ACC112 (cell line): ENCODE data around the gene TNS2.
"Not testable (repeated sequence)": the region's sequence is repeated elsewhere in the genome, so short reads cannot be mapped to it uniquely, and the experiment has no call there.

Experiments
- H2AFZ ChIP-seq: fragments of 200-600 bp; sonication (generic); one replicate; pipeline ENCODE4 v1.6.0; 2017; ENCODE audit warnings: antibody characterized with exemption, low read length; ENCODE audit not compliant: unreplicated experiment
- H3K27ac ChIP-seq: fragments of 200-600 bp; sonication (generic); 2 replicates; pipeline ENCODE4 v1.5.1; 2014; ENCODE audit warnings: low read depth, mild to moderate bottlenecking, antibody characterized with exemption, low read length, moderate library complexity
- H3K27me3 ChIP-seq: fragments of 200-600 bp; sonication (generic); 2 replicates; pipeline ENCODE4 v1.6.1; 2014; ENCODE audit warnings: mild to moderate bottlenecking, antibody characterized with exemption, low read length, moderate library complexity, mixed read lengths; ENCODE audit not compliant: insufficient read depth
- H3K36me3 ChIP-seq: fragments of 200-600 bp; sonication (generic); 2 replicates; pipeline ENCODE4 v1.6.1; 2016; ENCODE audit warnings: mild to moderate bottlenecking, antibody characterized with exemption, low read length, moderate library complexity, mixed read lengths; ENCODE audit not compliant: insufficient read depth
- H3K4me1 ChIP-seq: fragments of 200-600 bp; sonication (generic); one replicate; pipeline ENCODE4 v1.6.1; 2016; ENCODE audit warnings: low read length, mixed read lengths; ENCODE audit not compliant: insufficient read depth, unreplicated experiment, control insufficient read depth
- H3K4me3 ChIP-seq: fragments of 200-600 bp; sonication (generic); 2 replicates; pipeline ENCODE4 v1.5.1; 2014; ENCODE audit warnings: mild to moderate bottlenecking, low read depth, low read length
- H3K79me2 ChIP-seq: fragments of 200-600 bp; sonication (generic); one replicate; pipeline ENCODE4 v1.6.0; 2016; ENCODE audit warnings: low read length; ENCODE audit not compliant: control insufficient read depth, unreplicated experiment, insufficient read depth

The TNS2 gene

DNA sequence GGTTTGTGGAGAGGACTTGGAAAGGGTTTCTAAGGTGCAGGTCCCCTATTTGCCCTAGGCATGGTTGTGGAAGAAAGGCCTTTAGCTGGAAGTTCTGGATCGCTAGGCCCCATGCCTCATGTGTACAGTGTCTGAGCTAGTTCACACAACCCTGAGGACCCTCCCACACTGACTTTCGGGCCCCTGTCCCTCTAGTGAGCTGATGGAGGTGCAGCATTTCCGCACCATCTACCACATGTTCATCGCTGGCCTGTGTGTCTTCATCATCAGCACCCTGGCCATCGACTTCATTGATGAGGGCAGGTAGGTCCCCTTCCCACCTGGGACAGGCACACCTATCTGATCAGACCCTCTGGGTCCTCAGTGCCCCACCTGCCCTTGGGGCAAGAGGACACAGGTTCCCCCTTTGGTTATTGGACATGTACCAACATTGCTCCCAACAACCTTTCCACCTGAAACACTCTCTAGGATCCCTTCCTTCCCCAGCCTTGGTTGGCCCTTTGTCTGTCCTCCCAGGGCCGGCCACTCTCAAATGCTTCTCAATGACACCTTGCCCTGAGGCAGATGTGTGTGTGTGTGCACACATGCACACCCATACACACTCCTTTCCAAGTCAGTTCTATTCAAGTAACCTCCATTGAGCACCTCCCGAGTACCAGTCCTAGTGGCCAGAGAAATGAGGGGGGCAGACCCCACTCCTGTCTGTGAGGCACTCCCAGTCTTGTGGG, 56.0 kb downstream of the TNS2 start:
- no peaks in the 10 kb centered on the region for H3K27me3 ChIP-seq
- H3K4me3 ChIP-seq, result no peak overlapping the region
- no peaks in the 10 kb centered on the region for H3K4me1 ChIP-seq
- no peak overlapping the region for H2AFZ ChIP-seq
- no peaks in the 10 kb centered on the region for H3K79me2 ChIP-seq
- no peak overlapping the region for H3K27ac ChIP-seq
- peaks cover 5% of the 10 kb centered on the region; the same call in 1 of the 2 replicates for H3K36me3 ChIP-seq

GRCh38 chr12:53107122-53107521, 57.3 kb downstream of the TNS2 start:
- Histone ChIP-seq H3K27ac (no peak overlapping the region), H3K27me3 (no peaks in the 10 kb centered on the region), H3K4me1 (no peaks in the 10 kb centered on the region), H2AFZ (no peak overlapping the region), H3K4me3 (no peak overlapping the region), H3K36me3 (no peaks in the 10 kb centered on the region), H3K79me2 (no peaks in the 10 kb centered on the region)

- not testable (repeated sequence) for H3K4me1 ChIP-seq, H2AFZ ChIP-seq, H3K27ac ChIP-seq, H3K79me2 ChIP-seq, H3K27me3 ChIP-seq, H3K4me3 ChIP-seq, H3K36me3 ChIP-seq
These were observed 62.6 kb downstream of the TNS2 start for GRCh38 chr12:53112431-53112830.

DNA sequence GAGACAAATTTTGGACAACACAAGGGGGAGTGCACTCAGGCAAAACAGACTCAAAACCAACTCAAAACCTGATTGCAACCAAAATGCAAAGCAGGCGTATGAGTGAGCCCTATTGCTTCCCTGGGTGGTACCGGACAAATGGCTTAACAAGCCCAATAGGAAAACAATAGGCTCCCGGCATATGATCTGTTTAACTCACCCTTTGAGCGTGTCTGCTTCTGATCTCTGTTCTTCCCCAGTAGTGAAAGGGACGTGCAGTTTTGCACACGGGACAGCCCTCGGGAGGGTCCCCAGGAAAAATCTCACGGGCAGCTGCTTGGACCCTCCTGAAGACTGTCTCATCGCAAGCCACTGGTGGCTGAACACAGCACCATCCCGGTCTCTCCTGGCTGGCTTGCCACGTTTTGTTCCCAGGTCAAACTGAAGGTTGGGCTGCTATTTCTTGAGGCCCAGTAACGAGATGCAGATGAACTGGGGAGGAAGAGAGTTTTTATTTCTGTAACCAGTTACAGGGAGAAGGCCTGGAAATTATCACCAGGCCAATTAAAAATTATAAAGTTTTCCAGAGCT, 63.4 kb downstream of the TNS2 start:
- no peak overlapping the region for H3K27ac ChIP-seq
- no peaks in the 10 kb centered on the region for H3K79me2 ChIP-seq
- H2AFZ ChIP-seq, result no peak overlapping the region
- H3K4me1 ChIP-seq, result no peaks in the 10 kb centered on the region
- no peaks in the 10 kb centered on the region for H3K36me3 ChIP-seq
- H3K27me3 ChIP-seq, result no peaks in the 10 kb centered on the region
- H3K4me3 ChIP-seq, result no peak overlapping the region

DNA sequence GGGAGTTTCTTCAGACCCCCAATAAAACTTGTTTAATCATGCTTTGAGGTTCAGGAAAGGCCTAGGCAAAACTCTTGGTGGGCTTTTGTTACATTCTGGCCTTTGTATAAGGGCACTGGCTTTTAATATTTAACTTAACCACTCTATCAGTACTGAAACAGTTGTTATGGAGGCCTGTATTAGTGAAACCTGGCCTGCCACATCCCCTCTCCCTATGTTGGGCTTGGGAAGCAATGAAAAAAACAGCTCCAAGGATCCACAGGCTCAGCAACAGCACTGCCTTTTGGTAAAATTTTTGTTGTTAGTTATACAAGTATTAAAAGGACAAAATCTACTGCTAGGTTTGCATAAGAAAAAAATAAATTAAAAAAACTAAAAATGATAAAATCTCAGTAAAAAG, 64.1 kb downstream of the TNS2 start:
- Histone ChIP-seq H3K4me3 (no peak overlapping the region), H3K36me3 (no peaks in the 10 kb centered on the region), H3K79me2 (no peaks in the 10 kb centered on the region), H3K27ac (no peak overlapping the region), H2AFZ (no peak overlapping the region), H3K27me3 (no peaks in the 10 kb centered on the region), H3K4me1 (no peaks in the 10 kb centered on the region)
